ENCODE results near the gene DMPK.

DMPK gene

DNA sequence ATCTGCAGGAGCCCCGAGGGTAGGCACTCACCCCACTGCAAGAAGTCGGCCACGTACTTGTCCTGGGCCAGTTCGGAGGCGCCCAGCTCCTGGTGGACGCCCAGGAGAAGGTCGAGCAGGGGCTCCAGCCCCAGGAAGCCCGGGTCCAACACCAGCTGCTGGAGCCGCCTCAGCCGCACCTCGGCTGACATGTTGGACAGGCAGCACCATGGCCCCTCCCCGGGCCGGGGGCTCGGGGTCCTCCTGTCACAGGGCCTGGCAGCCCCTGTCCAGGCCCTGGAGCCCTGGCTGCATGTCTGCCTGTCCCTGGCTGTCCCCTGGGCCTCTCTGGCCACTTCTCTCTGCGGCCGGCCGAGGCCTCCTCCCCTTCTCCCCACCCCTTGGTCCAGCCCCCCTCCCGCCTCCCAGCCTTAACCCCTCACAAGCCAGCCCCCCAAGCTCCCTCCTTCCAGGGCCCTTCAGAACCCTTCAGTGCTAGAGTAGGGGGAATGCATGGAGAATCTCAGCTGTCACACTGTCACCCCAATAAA, at the start of gene DMPK:
Gene DMPK, minus strand, starts transcription at position 329 of the 530 bp plus-strand sequence. Its CDS starts 138 bp downstream, at position 191.
- no peak for DNase-seq

DNA sequence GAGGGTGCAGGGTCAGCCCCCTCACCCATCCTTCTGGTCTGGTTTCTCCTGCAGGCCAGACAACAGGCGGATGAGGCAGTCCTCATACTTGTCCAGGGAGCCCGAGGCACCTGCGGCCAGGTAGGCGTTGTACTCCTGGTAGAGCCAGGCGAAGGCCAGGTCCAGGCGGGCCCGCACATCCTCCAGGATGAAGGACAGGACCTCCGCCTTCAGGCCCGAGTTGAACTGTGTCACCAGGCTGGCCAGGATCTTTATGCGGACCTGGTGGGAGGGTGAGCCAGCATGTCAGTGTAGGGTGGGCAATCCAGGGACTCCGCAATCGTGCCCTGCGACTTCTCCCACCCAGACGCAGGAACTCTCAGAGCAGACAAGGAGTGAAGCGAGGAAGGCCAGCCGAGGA, 46.7 kb upstream of the DMPK start:
- DNase-seq: no peak

DNA sequence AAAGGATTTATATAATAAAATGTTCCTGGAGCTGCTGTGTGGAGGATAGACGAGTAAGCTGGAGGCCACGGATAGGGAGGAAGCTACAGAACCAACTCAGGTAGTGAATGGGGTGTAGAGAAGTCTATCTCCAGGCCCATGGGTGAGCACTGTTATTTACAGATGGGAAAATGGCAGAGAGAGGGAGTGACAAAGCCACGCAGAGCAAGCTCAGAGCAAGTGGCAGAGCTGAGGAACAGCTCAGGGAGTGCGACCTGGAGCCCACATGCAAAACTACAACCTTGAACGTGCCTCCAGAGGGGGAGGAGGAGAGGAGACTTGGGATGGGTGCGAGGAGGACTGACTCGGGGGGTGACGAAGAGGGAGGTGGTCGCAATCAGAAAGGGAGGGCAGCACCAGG, 46.2 kb upstream of the DMPK start:
- DNase-seq: no peak

- no peak for DNase-seq
Measured at GRCh38 chr19:45827459-45828093, 45.3 kb upstream of the DMPK start.

GRCh38 chr19:45826934-45827333, 44.6 kb upstream of the DMPK start:
- no peak for DNase-seq

DNA sequence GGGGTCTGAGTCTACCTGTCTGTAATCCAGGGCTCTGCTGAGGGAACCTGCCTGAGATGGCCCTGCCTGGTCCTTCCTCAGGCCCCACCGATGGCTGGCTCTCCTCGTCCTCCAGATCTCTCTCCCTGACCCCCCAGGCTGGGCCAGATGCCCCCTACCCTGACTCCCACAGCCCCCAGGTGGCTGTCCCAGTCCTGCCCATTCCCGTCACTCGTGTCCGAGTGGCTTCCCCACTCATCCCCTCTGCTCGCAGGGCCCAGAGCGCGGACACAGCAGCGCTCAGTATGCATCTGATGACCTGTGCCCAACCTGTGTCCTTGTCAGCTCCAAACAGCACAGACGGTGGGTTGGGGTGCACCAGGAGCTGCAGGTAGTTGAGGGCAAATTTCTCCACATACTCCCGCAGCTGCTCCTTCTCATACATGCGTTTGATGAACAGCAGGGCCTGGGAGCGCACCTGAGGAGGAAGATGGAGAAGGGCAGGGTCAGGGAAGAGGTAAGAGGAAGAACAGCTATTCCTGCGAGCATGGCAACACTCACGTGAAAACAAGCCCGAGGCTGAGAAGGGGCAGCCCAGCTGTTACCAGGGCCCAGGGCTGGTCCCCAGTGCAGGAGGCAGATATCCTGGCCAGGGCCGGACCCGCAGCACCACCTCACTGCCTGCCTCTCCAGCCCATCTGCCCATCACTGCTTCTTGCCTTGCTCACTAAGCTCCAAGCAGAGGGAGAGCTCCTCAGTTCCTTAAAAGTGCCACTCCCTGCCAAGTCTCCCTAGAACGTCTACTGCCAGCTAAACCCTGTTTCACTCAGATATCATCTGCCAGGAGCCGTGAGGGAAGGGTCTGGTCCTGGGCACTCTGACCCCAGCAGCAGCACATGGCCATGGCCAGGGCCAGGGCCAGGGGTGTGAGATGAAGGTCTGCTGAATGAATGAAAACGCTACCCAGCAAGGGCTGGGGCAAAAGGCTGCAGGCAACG, 43.9 kb upstream of the DMPK start:
- no peak for DNase-seq

- DNase-seq: no peak
Measured at GRCh38 chr19:45825263-45825605, 42.9 kb upstream of the DMPK start.

- DNase-seq: no peak
Measured at GRCh38 chr19:45824531-45825262, 42.4 kb upstream of the DMPK start.

DNA sequence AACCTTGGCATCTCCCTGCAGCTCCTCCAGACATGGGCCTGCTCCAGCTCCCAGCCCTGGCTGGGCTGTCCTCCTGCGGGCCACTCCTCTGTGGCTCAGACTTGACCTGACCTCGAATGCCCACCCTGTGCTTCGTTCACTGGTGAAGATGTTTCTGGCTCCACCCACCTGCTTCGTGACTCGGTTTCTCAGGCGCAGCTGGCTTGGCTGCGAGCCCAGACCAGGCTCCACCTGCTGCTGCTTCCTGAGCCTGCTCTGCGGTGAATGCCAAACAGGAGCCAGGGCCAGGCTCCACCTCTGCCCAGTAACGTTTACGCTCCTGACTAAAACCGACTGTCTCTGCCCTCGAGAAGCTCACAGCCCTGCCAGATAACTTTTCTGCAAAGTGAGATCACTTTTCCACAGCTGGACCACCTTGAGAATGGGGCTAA, 41.8 kb upstream of the DMPK start:
- no peak for DNase-seq

DNA sequence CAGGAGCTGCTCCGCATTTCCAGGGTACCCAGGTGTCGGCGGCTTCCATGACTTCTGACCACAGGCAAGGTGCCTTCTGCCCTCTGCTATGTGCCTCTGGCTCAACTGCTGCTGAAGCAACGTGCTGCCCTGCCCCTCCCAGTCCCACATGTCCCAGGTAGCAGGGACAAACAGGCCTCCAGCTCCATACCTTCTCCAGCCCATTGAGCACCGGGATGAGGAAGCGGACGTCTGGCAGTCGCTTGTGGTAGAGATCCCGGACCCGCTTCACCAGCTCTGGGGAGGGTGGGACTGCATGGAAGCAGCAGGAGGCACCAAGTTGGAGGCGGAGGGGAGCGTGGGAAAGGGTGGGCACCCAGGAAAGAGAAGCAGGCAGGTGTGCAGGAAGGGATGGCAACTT, 40.9 kb upstream of the DMPK start:
- no peak for DNase-seq

DNA sequence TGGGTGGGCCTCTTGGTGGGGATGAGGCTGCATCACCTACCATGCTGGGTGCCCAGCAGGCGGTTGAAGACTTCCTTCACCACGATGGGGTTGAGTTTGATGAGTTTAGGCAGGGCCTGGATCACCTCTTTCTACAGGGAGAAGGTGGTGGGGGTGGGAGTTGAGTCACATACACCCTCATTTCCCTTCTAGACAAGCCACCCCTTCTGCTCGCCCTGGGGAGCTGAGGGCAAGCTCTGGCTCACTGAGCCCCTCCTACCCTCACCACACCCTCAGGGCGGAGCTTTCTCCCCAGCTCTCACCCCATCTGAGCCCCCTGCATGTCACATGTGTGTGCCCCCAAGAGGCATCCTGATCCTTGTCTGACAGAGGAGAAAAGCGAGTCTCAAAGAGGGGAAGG, 40.4 kb upstream of the DMPK start:
- no peak for DNase-seq

DNA sequence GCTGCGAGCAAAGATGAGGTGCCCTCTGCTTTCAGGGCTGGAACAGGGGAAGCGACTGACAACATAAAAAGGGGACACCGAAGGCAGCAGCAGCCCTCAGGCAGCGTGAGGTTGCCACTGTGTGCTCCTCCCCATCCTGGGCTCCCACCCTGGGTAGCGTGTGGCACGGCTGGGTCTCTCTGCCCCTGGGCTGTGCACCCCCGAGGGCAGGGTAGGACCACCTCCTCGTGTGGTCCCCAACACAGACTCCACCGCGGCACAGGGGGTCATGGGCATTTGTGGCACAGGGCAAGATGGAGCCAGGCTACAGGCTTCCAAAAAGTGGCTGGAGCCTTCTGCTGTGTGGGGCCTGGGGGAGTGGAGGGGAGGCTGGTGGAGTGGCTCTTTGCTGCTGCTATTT, 39.3 kb upstream of the DMPK start:
- DNase-seq: no peak

GRCh38 chr19:45821103-45821521, 38.8 kb upstream of the DMPK start:
- no peak for DNase-seq

DNA sequence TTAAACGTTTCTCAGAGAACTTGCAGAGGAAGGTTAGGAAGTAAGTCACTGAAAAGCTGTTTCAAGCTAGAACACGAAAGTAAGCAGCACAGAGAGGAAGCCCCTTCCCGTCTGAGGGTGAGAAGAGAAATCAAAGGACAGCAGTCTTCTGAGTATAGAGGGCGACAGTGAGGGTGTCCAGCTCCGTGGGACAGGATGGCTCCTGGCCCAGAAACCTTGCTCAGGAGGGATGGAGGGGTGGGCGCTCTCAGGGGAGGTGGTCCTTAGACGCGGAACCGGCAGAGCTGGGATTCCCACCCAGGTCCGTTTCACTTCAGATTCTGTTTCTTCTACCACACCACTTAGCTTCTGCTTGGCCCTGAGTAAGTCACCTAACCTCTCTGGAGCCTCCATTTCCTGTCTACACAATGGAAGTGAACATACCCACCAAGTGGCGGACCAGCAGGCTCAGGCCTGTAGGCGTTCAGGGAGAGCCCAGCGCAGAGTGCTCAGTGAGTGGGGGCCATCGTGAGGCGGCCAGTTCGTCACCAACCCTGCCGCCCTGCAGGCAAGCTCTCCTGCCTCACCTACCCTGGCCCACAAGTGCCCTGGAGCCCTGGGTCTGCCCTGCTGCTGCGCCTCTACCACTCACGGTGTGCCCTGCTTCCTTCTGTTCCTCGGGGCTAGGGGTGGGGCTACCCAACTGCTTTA, 38.3 kb upstream of the DMPK start:
- no peak for DNase-seq

GRCh38 chr19:45819769-45820168, 37.5 kb upstream of the DMPK start:
- no peak for DNase-seq

- no peak for DNase-seq
Measured at GRCh38 chr19:45817725-45818301, 35.5 kb upstream of the DMPK start.

DNA sequence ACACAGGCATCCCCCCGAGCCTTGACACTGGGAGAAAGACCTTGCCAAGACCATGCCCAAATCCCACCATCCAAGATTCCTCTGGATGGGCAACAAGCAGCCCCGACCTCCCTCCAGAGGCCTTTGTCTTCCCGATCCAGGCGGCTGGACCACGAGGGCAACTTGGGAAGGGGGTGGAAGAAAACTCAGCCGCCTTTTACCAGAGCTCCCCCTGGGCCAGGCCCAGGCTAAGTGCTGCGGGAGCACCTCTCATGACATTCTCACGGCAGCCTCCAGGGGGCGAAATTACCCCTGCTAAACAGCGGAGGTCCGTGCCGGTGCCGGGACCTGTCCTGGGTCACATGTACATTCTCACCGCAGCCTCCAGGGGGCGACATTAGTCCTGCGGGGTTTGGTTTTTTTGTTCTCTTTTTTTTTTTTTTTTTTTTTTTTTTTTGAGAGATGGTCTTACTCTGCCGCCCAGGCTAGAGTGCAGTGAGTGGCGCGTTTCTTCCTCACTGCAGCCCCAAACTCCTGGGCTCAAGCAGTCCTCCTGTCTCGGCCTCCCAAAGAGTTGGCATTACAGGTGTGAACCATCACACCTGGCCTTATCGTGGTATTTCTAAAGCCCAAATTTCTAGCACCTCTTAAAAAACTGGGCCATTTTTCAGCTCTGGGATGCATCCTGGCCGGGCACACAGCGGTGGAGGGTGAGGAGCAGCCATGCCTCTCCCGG, 34.9 kb upstream of the DMPK start:
- DNase-seq: peak; percentile 97

GRCh38 chr19:45816236-45817009, 34.1 kb upstream of the DMPK start:
- no peak for DNase-seq

GRCh38 chr19:45815481-45816216, 33.4 kb upstream of the DMPK start:
- no peak for DNase-seq

- no peak for DNase-seq
Measured at GRCh38 chr19:45814851-45815480, 32.7 kb upstream of the DMPK start, which contains the start of gene RSPH6A. RSPH6A (minus strand) TSS chr19:45815308; CDS start chr19:45815176, 132 bp downstream.
